IMR-90 (cell line): ENCODE measurements around the gene CDCP1. TPM values are rescaled to one million over a fixed set of nuclear protein-coding genes. Genes with fewer than 3 reads are reported as not detected.

ENCODE experiments used
- ATAC-seq: fragments of 200-7000 bp; cut with Tn5 transposase; 2 replicates; pipeline ENCODE4 v1.9.1; 2020; ENCODE audit warnings: low read depth, mild to moderate bottlenecking, moderate library complexity
- BruUV-seq: library from RNA; stranded (reverse); fragments of 400-500 nt; replicated peaks from 2 replicates; lab custom pipeline; 2021; lab: Mats Ljungman, UMichigan
- CTCF ChIA-PET: fragments of 300-600 bp; formaldehyde crosslinking; extraction: SDS; loops from one replicate; lab custom pipeline; 2021; ENCODE audit warnings: antibody characterized with exemption; lab: Yijun Ruan, JAX
- POLR2A ChIA-PET: fragments of 300-600 bp; sonication (Branson Sonifier 250); formaldehyde crosslinking; loops from one replicate; lab custom pipeline; 2022; ENCODE audit warnings: antibody characterized with exemption; ENCODE audit not compliant: unreplicated experiment; lab: Charles Lee
- DNase-seq: peaks from one replicate; pipeline ENCODE4 v3.0.0; 2013
- H2AFZ ChIP-seq: replicated peaks from 2 replicates; pipeline ENCODE3; 2013; ENCODE audit warnings: low read length, mild to moderate bottlenecking; ENCODE audit not compliant: poor library complexity
- H2AK5ac ChIP-seq: 2 replicates; pipeline ENCODE4 v1.6.1; 2013; ENCODE audit warnings: low read depth, low read length, inconsistent platforms
- H2AK9ac ChIP-seq: replicated peaks from 2 replicates; pipeline ENCODE3; 2013; ENCODE audit warnings: mild to moderate bottlenecking, low read depth, low read length, moderate library complexity; ENCODE audit not compliant: poor library complexity
- H2BK120ac ChIP-seq: 2 replicates; pipeline ENCODE4 v1.6.1; 2013; ENCODE audit warnings: low read depth, low read length, inconsistent platforms
- H2BK15ac ChIP-seq: 3 replicates; pipeline ENCODE4 v1.6.1; 2013; ENCODE audit warnings: low read depth, low read length, inconsistent platforms
- H2BK20ac ChIP-seq: 2 replicates; pipeline ENCODE4 v1.6.1; 2013; ENCODE audit warnings: low read depth, mild to moderate bottlenecking, inconsistent platforms, low read length, moderate library complexity
- H2BK5ac ChIP-seq: 2 replicates; pipeline ENCODE4 v1.6.1; 2013; ENCODE audit warnings: mild to moderate bottlenecking, low read depth, low read length, inconsistent platforms; ENCODE audit not compliant: poor library complexity, severe bottlenecking
- H3K14ac ChIP-seq: replicated peaks from 2 replicates; pipeline ENCODE4 v1.6.1; 2013; ENCODE audit warnings: low read depth, low read length, inconsistent platforms
- H3K18ac ChIP-seq: 2 replicates; pipeline ENCODE4 v1.6.1; 2013; ENCODE audit warnings: low read depth, low read length, control low read depth
- H3K23ac ChIP-seq: 2 replicates; pipeline ENCODE4 v1.6.1; 2013; ENCODE audit warnings: low read depth, low read length, inconsistent platforms
- H3K27ac ChIP-seq: 2 replicates; pipeline ENCODE4 v1.5.1; 2013; ENCODE audit warnings: mild to moderate bottlenecking, control low read depth, low read length; ENCODE audit not compliant: insufficient read depth
- H3K27me3 ChIP-seq: 2 replicates; pipeline ENCODE4 v1.6.1; 2013; ENCODE audit warnings: low read length; ENCODE audit not compliant: control insufficient read depth, insufficient read depth
- H3K36me3 ChIP-seq: 2 replicates; pipeline ENCODE4 v1.6.1; 2013; ENCODE audit warnings: low read length, mixed read lengths; ENCODE audit not compliant: control insufficient read depth, insufficient read depth
- H3K4ac ChIP-seq: 2 replicates; pipeline ENCODE4 v1.6.1; 2013; ENCODE audit warnings: low read depth, low read length, inconsistent platforms
- H3K4me1 ChIP-seq: 2 replicates; pipeline ENCODE4 v1.6.1; 2013; ENCODE audit warnings: low read length, mixed read lengths; ENCODE audit not compliant: control insufficient read depth, insufficient read depth
- H3K4me2 ChIP-seq: 2 replicates; pipeline ENCODE4 v1.6.1; 2013; ENCODE audit warnings: low read depth, mild to moderate bottlenecking, control low read depth, low read length, moderate library complexity
- H3K4me3 ChIP-seq: 2 replicates; pipeline ENCODE4 v1.5.1; 2013; ENCODE audit warnings: low read depth, mild to moderate bottlenecking, control low read depth, low read length, moderate library complexity; ENCODE audit not compliant: insufficient read depth
- H3K56ac ChIP-seq: 2 replicates; pipeline ENCODE4 v1.6.1; 2013; ENCODE audit warnings: low read length, inconsistent platforms; ENCODE audit not compliant: insufficient read depth; ENCODE audit errors: extremely low read depth
- H3K79me1 ChIP-seq, 2 experiments: 2 replicates each; pipeline ENCODE4 v1.6.1; 2013; ENCODE audit warnings: low read length in 2 of 2, inconsistent platforms in 1 of 2, low read depth in 1 of 2
- H3K9ac ChIP-seq: 2 replicates; pipeline ENCODE4 v1.6.1; 2013; ENCODE audit warnings: low read depth, low read length, control low read depth
- H3K9me1 ChIP-seq: 2 replicates; pipeline ENCODE4 v1.6.1; 2013; ENCODE audit warnings: low read length, inconsistent platforms; ENCODE audit not compliant: insufficient read depth
- H3K9me3 ChIP-seq: 2 replicates; pipeline ENCODE4 v1.6.1; 2013; ENCODE audit warnings: low read length; ENCODE audit not compliant: control insufficient read depth, insufficient read depth
- H4K20me1 ChIP-seq: 2 replicates; pipeline ENCODE4 v1.6.1; 2013; ENCODE audit warnings: low read length, inconsistent platforms; ENCODE audit not compliant: insufficient read depth
- H4K5ac ChIP-seq: 2 replicates; pipeline ENCODE4 v1.6.1; 2013; ENCODE audit warnings: mild to moderate bottlenecking, low read depth, low read length, control low read depth
- H4K8ac ChIP-seq, 2 experiments: 2 replicates each; pipeline ENCODE4 v1.6.1; 2013; ENCODE audit warnings: low read depth in 2 of 2, low read length in 2 of 2, control low read depth in 1 of 2, inconsistent platforms in 1 of 2
- H4K91ac ChIP-seq: 2 replicates; pipeline ENCODE4 v1.6.1; 2013; ENCODE audit warnings: low read depth, low read length, inconsistent platforms; ENCODE audit not compliant: insufficient read depth
- CTCF ChIP-seq: conservative IDR thresholded peaks from 2 replicates; pipeline ENCODE4 v1.5.1; 2012; ENCODE audit warnings: mild to moderate bottlenecking, low read depth, low read length, improper control_type of control experiment
- MAFK ChIP-seq: IDR thresholded peaks from 2 replicates; pipeline ENCODE4 v1.6.1; 2012; ENCODE audit warnings: low read depth, low read length, improper control_type of control experiment
- MXI1 ChIP-seq: IDR thresholded peaks from 2 replicates; pipeline ENCODE4 v1.6.1; 2012; ENCODE audit warnings: low read depth, mild to moderate bottlenecking, low read length, moderate library complexity, borderline replicate concordance
- NFE2L2 ChIP-seq: fragments of 150-350 bp; IDR thresholded peaks from 2 replicates; pipeline ENCODE4 v1.6.1; 2016; ENCODE audit warnings: low read depth, mild to moderate bottlenecking, low read length
- WGBS, 2 experiments: methylation state at CpG; one replicate each; pipeline versions ENCODE4 v1.1.5 to v1.1.7; 2013; ENCODE audit warnings: missing lambda C conversion rate in 2 of 2; ENCODE audit not compliant: insufficient read length in 1 of 2; ENCODE audit errors: extremely low coverage in 2 of 2; 5-methylcytosine and 5-hydroxymethylcytosine counted together
- dilution Hi-C: fragments of 300-500 bp; cut with HindIII; formaldehyde crosslinking; loops from one replicate; pipeline ENCODE4 v1.14.3; 2018; ENCODE audit warnings: low sequenced_read_pairs; ENCODE audit not compliant: unreplicated experiment
- in situ Hi-C: fragments of 300-500 bp; cut with MboI; formaldehyde crosslinking; loops from 3 replicates; pipeline ENCODE4 v1.14.3; 2019; ENCODE audit warnings: low sequenced_read_pairs, inconsistent platforms, mixed read lengths
- intact Hi-C: fragments of 100-400 bp; cut with micrococcal nuclease; formaldehyde crosslinking; loops from 2 replicates; pipeline ENCODE4 v1.10.0; 2022
- polyA plus RNA-seq, 3 experiments: library from polyadenylated mRNA; depleted of rRNA; stranded (reverse); fragments of >200 nt; gene quantifications; 2 replicates each; pipeline ENCODE4 v1.2.3, GENCODE V29; 2012; ENCODE audit warnings: low replicate concordance in 1 of 3
- total RNA-seq: library from RNA; depleted of rRNA; stranded (reverse); fragments of >200 nt; gene quantifications from 2 replicates; pipeline ENCODE4 v1.2.3, GENCODE V29; 2012

Gene CDCP1
- total and polyA plus RNA-seq, 2 of the 4 experiments (the other 2 are of a cell fraction), result 2.5 to 3.8 TPM

- TF ChIP-seq MXI1, result no peak
These were observed 36.2 kb downstream of the CDCP1 start (continued) for GRCh38 chr3:45109771-45110508.

- peak overlapping the region; percentile 87; the same call in 1 of the 2 replicates for H3K56ac ChIP-seq
- no TSS peak for BruUV-seq
- H2BK5ac ChIP-seq, result peak overlapping the region; percentile 99
- peak overlapping the region; percentile 100 for H2BK120ac ChIP-seq
- POLR2A ChIA-PET, result interaction anchor here (1.9 kb wide), 1 partner anchor 17 kb away, joined by 5 read pairs; no protein-coding TSS in a partner anchor
- H4K20me1 ChIP-seq, result no peaks in the 10 kb centered on the region
- 0 out of 2 replicates have a peak, but pooled peaks cover 2% of the 10 kb centered on the region for H3K36me3 ChIP-seq
- H2AK9ac ChIP-seq, result peak overlapping the region; percentile 99
- peak overlapping the region; percentile 99 for H2BK20ac ChIP-seq
- H3K18ac ChIP-seq, result peak overlapping the region; percentile 86; the same call in 1 of the 2 replicates
- CTCF ChIA-PET, result no interaction called here
- peak overlapping the region; percentile 85 to 97 for H4K8ac ChIP-seq
- dilution Hi-C loops (no loop called here), in situ Hi-C loops (no loop called here), intact Hi-C loops (no loop called here)
- peak overlapping the region; percentile 71; the same call in 1 of the 2 replicates for H3K27ac ChIP-seq
- H3K9me1 ChIP-seq, result peaks cover 24% of the 10 kb centered on the region
- H3K23ac ChIP-seq, result peak overlapping the region; percentile 96; the same call in 1 of the 2 replicates
- H3K27me3 ChIP-seq, result no peaks in the 10 kb centered on the region
- no peak overlapping the region for H3K9ac ChIP-seq
- TF ChIP-seq NFE2L2, result no peak
- no peak for TF ChIP-seq CTCF
- no peak for TF ChIP-seq MAFK
- H3K14ac ChIP-seq, result peak overlapping the region; percentile 97
- WGBS, 2 experiments, result 100% methylated on average over 1 of the region's 2 CpGs; no CpG with 5 or more reads in 1 of the 2 experiments
- peak overlapping the region; percentile 49 for H2AFZ ChIP-seq
- peaks cover 11% of the 10 kb centered on the region for H3K4me1 ChIP-seq
- peak overlapping the region; percentile 98 for H3K4ac ChIP-seq
- no peak overlapping the region for H3K4me2 ChIP-seq
- H4K5ac ChIP-seq, result peak overlapping the region; percentile 89; the same call in 1 of the 2 replicates
- peak overlapping the region; percentile 100 for H2AK5ac ChIP-seq
- no peak overlapping the region for H3K4me3 ChIP-seq
- ATAC-seq (no peak), DNase-seq (no peak)
- H4K91ac ChIP-seq, result peak overlapping the region; percentile 99
- peak overlapping the region; percentile 93 for H2BK15ac ChIP-seq
- H3K9me3 ChIP-seq, result no peaks in the 10 kb centered on the region
- peaks cover 0 to 17% of the 10 kb centered on the region in 2 experiments; a peak in 2 of 4 replicates for H3K79me1 ChIP-seq
These were observed 39.3 kb downstream of the CDCP1 start for GRCh38 chr3:45106874-45107273.
